Ammon's horn (tissue), 1 donor: Measurements from ENCODE around the gene SUGCT.

Source experiments
- DNase-seq: peaks from one replicate; pipeline ENCODE4 v3.0.0-alpha.2; 2016; ENCODE audit warnings: low spot score

Gene SUGCT

GRCh38 chr7:40263752-40264390, 129.1 kb downstream of the SUGCT start:
- no peak for DNase-seq

DNA sequence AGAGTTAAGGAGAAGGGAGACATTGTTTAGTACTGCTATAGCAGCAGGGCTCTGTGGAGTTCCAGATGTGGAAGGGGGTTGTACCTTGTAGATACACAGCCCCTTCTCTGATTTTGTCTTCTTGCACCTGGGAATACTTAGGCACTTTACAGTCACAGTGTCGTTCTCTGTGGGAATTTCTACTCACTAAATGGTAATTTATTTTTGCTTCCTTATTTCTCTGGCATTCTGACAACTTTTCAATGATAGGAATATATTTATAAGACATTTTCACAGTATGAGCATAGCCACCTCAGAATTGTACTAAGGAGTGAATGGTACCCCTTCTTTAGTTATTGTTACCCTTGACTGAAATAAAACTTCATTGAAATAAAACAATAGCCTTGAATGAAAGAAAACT, 132.8 kb downstream of the SUGCT start:
- DNase-seq: no peak

DNA sequence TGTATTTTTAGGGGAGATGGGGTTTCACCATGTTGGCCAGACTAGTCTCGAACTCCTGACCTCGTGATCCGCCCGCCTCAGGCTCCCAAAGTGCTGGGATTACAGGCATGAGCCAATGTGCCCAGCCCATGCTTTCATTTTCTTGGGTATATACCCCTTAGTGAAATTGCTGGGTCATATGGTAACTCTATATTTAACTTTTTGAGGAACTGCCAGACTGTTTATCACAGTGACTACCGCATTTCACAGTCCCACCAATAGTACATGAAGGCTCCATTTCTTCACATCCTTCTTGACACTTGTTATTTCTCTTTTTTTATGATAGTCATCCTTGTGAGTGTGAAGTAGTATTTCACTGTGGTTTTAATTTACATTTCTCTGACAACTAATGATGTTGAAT, 134.0 kb downstream of the SUGCT start:
- DNase-seq: peak; percentile 49

- no peak for DNase-seq
These were observed 141.3 kb downstream of the SUGCT start for GRCh38 chr7:40276061-40276460.

DNA sequence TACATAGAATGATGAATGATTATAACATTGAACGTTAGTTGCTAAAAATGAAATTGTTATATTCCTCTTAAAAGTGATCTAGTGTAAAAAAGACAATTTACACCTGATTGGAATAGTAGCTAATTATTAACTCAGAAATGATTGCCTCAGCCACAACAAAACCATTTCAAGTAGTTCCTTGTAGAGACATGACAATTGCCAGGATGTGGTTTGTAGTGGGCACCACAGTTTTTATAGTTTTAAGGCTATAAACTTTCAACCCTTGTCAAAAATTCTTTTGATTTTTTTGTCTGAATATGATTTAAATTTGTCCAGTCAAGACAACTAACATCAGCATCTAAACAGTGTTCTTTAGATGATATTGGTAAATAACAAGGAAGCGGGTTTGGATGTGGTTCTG, 145.2 kb downstream of the SUGCT start:
- no peak for DNase-seq

DNA sequence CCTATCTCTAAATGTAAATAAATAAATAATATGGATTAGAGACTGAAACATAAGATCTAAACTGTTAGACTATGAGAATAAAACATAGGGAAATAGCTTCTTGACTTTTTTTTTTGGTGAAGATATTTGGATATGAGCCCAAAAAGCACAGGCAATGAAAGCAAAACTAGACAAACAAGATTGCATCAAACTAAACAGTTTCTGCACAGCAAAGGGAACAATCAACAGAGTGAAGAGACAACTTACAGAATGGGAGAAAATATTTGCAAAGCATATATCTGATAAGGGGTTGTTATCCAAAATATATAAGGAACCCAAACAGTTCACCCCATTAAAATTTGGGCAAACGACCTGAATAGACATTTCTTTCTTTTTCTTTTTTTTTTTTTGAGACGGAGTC, 148.1 kb downstream of the SUGCT start:
- DNase-seq: no peak

GRCh38 chr7:40283391-40283790, 148.6 kb downstream of the SUGCT start:
- no peak for DNase-seq

- DNase-seq: no peak
These were observed 154.0 kb downstream of the SUGCT start for GRCh38 chr7:40288827-40289226.

- no peak for DNase-seq
These were observed 163.0 kb downstream of the SUGCT start for GRCh38 chr7:40297741-40298311.

DNA sequence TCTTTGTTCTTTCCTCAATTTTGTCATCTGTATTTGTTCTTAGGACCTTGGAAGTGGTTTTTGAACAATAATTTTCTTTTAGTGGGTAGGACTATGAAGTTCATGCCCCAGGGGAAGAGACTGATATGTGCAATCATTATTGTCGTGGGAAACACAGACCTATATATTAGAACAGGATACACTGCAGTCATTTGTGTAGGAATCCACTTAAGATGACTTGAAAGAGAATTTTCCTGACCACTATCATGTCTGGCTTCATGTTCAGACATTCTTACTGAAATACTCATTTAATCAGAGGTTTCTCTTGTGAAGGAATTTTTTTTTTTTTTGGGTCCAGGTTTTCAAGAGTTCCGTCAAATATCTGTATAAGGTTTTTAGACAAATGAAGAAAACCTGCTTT, 163.6 kb downstream of the SUGCT start:
- no peak for DNase-seq

DNA sequence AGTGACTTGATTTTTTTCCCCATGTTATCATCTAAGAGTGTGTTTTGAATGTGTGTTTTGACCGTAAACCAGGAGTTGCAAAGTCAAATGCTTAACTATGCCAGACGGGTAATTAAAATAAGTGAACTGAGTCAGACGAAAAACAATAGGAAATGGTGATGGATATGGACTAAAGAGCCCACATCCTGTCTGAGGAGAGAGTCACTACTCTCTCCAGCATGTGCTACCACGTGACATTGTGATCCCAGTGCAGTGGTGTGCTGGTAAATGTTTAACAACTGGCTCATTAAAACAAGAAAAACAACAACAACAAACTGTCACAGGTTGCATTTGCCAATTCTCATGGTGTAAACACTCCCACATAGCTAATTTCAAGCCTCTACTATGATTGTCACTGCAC, 164.3 kb downstream of the SUGCT start:
- DNase-seq: no peak

DNA sequence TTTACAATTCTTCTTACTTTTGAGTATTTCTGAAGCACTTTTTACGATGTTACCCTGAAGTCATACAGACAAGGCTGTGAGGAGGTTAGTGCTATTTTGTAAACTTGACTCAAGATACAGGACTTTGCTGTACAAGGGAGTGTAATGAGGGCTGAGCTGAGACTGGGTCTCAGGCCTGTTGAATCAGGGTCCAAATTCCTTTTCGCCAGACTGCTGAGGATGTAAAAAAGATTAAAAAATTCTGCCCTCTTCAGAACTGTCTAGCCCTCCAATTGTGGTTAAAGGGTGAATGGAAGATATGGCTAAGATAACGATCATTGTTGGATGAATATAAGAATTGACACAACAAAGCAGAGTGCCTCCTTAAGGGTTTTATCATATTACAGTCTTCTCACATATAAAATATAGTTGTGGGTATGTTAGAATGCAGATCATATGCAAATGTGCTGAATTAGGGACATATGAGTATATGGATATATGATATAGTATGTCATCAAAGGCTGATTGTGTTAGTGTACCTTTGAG, 165.4 kb downstream of the SUGCT start:
- no peak for DNase-seq

DNA sequence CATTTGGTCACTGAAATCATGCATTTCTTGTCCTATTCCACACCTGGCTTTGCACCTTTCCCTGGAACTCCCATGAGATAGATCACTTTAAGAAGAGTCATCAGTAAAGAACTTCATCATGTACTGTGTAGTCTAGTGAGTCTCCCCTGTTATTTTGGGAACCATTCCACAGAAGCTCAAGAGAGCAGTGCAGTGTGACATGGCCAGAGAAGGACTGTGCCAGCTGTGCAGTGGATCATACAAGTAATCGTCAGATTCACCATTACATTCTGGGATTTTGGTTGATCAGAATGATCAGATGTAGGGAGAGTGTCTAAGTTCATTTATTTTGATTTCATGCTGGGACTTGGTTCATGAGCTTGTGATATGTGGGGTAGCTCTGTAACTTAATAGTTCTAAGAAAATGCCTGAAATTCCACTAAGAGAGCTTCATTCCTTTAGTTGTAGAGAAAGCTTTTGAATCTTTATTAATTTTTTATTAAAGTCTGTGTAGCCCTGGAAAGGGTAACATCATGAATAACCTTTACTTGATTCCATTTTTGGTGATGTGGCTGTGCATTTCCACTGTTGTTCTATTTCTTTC, 166.8 kb downstream of the SUGCT start:
- DNase-seq: no peak

GRCh38 chr7:40303996-40304395, 169.2 kb downstream of the SUGCT start:
- no peak for DNase-seq

- DNase-seq: no peak
These were observed 170.4 kb downstream of the SUGCT start for GRCh38 chr7:40305229-40305628.

GRCh38 chr7:40306025-40306424, 171.2 kb downstream of the SUGCT start:
- DNase-seq: no peak

- no peak for DNase-seq
These were observed 171.8 kb downstream of the SUGCT start for GRCh38 chr7:40306596-40306995.

- no peak for DNase-seq
These were observed 175.5 kb downstream of the SUGCT start for GRCh38 chr7:40310258-40310657.

- DNase-seq: no peak
These were observed 176.5 kb downstream of the SUGCT start for GRCh38 chr7:40311307-40311706.

DNA sequence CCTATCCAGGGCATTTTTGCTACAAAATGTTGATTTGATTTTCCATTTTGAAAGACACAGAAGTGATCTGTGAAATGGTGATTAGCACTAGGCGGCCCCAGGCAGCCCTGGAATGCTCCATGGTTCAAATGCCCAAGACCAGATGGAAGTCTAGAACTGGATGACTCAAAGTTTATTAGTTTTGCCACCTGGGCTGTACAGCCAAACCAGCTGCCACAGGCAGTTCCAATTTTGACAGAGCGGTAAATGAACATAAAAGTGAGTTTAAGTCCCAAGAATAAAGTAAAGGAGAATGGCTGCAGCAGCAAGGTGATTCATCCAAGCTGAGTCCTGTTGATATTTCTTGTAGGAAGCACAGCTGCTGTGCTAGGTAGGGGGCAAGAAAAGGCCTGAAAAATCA, 180.5 kb downstream of the SUGCT start:
- DNase-seq: no peak

GRCh38 chr7:40316176-40316575, 181.4 kb downstream of the SUGCT start:
- DNase-seq: no peak

- no peak for DNase-seq
These were observed 190.1 kb downstream of the SUGCT start for GRCh38 chr7:40324914-40325313.

- no peak for DNase-seq
These were observed 192.3 kb downstream of the SUGCT start for GRCh38 chr7:40327113-40327512.

DNA sequence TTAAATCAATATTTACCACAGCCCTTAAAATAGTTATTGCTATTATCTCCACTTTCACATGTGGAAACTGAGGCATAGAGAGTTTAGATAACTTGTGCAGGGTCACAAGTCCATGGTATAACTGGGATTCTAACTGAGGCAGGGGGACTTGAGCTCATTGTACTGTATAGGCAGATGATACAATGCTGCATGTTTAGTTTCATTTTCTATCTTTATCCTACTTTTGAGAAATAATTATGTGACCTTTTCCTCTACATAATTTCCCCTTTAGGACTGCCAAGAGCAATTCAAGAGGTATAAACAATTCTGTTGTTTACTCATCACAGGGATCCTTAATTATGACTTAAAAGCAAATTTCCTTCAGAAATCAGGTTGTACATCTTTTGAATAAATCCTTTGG, 193.1 kb downstream of the SUGCT start:
- DNase-seq: no peak
